ENCODE results near the gene ISY1.
A peak's percentile ranks its signal among the peaks of the same experiment; 100 is the strongest.

ISY1 gene

DNA sequence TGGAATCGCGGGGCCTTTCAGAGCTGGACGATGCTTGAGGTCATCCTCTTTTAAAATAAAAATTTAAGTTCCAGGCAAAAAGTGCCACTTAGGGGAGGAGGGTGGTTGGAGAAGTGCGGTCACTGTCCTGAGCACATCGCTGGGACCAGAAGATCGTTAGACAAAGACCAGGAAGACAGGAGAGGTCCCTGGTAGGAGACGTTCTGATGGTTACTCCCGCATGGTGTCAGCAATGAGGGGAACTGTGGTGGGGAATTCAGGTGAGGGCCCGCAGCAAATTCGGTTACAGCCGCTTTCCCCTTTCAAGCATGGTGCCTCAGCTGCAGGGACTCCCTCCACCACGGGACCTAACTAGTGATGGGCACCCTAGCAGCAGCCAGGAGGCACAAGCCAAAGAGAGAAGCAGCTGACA, 1.0 kb upstream of the ISY1 start:
- TF ChIP-seq CTCF (IDR thresholded peaks at IDR 0.05) = peak; percentile 10; the same call in 1 of the 2 replicates

- no peak for TF ChIP-seq CTCF (IDR thresholded peaks at IDR 0.05)
Measured at GRCh38 chr3:129144786-129145185, 16.1 kb downstream of the ISY1 start.

GRCh38 chr3:129139911-129140310, 21.0 kb downstream of the ISY1 start:
- TF ChIP-seq CTCF (IDR thresholded peaks at IDR 0.05) = no peak

- TF ChIP-seq CTCF (IDR thresholded peaks at IDR 0.05) = no peak
Measured at GRCh38 chr3:129132097-129132866, 28.6 kb downstream of the ISY1 start.

DNA sequence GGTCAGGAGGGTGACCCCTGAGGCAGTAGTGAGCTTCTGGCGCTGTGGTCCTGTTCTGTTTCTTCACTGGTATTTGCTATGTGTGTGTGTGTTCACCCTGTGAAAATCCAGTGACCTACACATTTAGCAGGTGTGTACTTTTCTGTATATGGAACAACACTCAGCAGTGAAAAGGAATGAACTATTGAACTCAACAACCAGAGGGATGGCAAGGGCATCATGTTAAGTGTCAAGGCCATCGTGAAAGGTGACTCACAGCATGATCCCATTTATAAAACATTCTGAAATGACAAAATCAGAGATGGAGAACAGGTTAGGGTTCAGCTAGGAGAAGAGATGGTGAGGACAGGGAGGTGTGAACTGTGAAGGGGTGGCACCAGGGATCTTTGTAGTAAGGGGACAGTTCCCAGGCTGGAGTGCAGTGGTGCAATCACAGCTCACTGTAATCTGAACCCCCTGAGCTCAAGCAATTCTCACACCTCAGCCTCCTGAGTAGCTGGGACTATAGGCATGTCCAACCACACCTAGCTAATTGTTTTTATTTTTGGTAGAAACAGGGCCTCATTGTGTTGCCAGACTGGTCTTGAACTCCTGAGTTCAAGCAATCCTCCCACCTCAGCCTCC, 29.3 kb downstream of the ISY1 start:
- no peak for TF ChIP-seq CTCF (IDR thresholded peaks at IDR 0.05)

DNA sequence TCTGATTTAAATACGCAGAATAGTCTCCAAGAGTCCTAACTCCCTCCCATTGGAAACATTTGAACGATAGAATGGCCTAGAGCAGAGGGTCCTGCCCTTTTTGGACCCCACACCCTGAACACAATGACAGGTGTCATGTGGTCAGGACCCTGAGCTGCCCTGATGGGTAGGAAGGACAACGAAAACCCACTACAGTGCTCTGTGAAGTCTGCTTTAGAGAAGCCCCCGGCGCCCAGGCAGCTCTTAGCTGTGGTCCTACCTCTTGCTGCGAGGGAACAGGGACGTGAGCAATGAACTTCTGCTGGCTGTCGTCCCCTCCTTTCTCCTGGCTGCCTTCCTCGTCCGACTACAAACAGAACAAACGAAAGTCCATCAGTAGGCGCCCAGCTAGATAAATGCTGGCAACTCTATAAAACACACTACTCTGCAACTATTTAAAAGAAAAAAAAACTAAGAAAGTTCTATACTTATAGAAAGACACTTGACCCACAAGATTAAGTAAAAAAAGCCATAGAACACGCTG, 30.5 kb downstream of the ISY1 start:
- no peak for TF ChIP-seq CTCF (IDR thresholded peaks at IDR 0.05)

- no peak for TF ChIP-seq CTCF (IDR thresholded peaks at IDR 0.05)
Measured at GRCh38 chr3:129128357-129129155, 32.3 kb downstream of the ISY1 start.
